ENCODE data around the gene ARID3B.

ARID3B gene

GRCh38 chr15:74565381-74566085 lies 24.5 kb downstream of the ARID3B start:
- Histone ChIP-seq H3K27me3 (ENCODE audit: control insufficient read depth, insufficient read depth, low read length) (no peaks in the 10 kb centered on the region), H3K36me3 (ENCODE audit: control insufficient read depth, insufficient read depth, low read length) (peaks cover 62% of the 10 kb centered on the region), H3K27ac (ENCODE audit: low read depth, low read length) (no peak overlapping the region), H3K9ac (ENCODE audit: low read depth, low read length) (no peak overlapping the region), H3K4me3 (ENCODE audit: low read depth, low read length) (no peak overlapping the region), H3K4me1 (ENCODE audit: control insufficient read depth, insufficient read depth, low read length) (no peaks in the 10 kb centered on the region; the same call in 1 of the 2 replicates), H3K9me3 (ENCODE audit: control insufficient read depth, insufficient read depth, low read length) (no peaks in the 10 kb centered on the region)

- Histone ChIP-seq H3K36me3 (ENCODE audit: control insufficient read depth, insufficient read depth, low read length) (peaks cover 80% of the 10 kb centered on the region), H3K27me3 (ENCODE audit: control insufficient read depth, insufficient read depth, low read length) (no peaks in the 10 kb centered on the region), H3K9ac (ENCODE audit: low read depth, low read length) (no peak overlapping the region), H3K9me3 (ENCODE audit: control insufficient read depth, insufficient read depth, low read length) (no peaks in the 10 kb centered on the region), H3K27ac (ENCODE audit: low read depth, low read length) (no peak overlapping the region), H3K4me1 (ENCODE audit: control insufficient read depth, insufficient read depth, low read length) (no peaks in the 10 kb centered on the region; the same call in 1 of the 2 replicates), H3K4me3 (ENCODE audit: low read depth, low read length) (no peak overlapping the region)
These were observed 27.6 kb downstream of the ARID3B start for GRCh38 chr15:74568594-74568993.

- no peaks in the 10 kb centered on the region for H3K9me3 ChIP-seq (ENCODE audit: control insufficient read depth, insufficient read depth, low read length)
- no peak overlapping the region for H3K27ac ChIP-seq (ENCODE audit: low read depth, low read length)
- no peaks in the 10 kb centered on the region for H3K27me3 ChIP-seq (ENCODE audit: control insufficient read depth, insufficient read depth, low read length)
- H3K4me3 ChIP-seq (ENCODE audit: low read depth, low read length): no peak overlapping the region
- H3K36me3 ChIP-seq (ENCODE audit: control insufficient read depth, insufficient read depth, low read length): peaks cover 81% of the 10 kb centered on the region
- H3K4me1 ChIP-seq (ENCODE audit: control insufficient read depth, insufficient read depth, low read length): no peaks in the 10 kb centered on the region; the same call in 1 of the 2 replicates
- no peak overlapping the region for H3K9ac ChIP-seq (ENCODE audit: low read depth, low read length)
These were observed 28.7 kb downstream of the ARID3B start for GRCh38 chr15:74569731-74570070.

DNA sequence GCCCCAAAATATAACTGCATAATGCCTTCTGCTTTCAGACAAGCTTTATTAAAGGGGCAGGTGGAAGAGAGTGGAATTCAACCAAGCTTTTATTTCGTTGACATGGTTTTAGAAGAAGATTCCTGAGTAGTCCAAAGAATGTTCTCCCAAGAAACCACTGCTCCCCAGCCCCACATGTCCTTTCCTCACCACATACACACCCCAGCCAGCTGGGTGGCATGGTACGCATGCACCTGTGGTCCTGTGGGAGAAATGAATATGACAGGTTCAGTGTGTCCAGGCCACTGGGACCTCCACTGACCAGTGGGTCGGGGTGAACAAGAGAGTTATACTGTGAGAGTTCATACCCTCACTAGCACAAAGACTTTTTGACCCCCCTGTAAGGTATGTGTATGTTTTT lies 30.2 kb downstream of the ARID3B start:
- no peaks in the 10 kb centered on the region; the same call in 1 of the 2 replicates for H3K4me1 ChIP-seq (ENCODE audit: control insufficient read depth, insufficient read depth, low read length)
- H3K4me3 ChIP-seq (ENCODE audit: low read depth, low read length): no peak overlapping the region
- H3K27ac ChIP-seq (ENCODE audit: low read depth, low read length): no peak overlapping the region
- no peaks in the 10 kb centered on the region for H3K27me3 ChIP-seq (ENCODE audit: control insufficient read depth, insufficient read depth, low read length)
- H3K36me3 ChIP-seq (ENCODE audit: control insufficient read depth, insufficient read depth, low read length): peaks cover 93% of the 10 kb centered on the region
- H3K9me3 ChIP-seq (ENCODE audit: control insufficient read depth, insufficient read depth, low read length): no peaks in the 10 kb centered on the region
- H3K9ac ChIP-seq (ENCODE audit: low read depth, low read length): no peak overlapping the region

GRCh38 chr15:74573987-74574386 lies 33.0 kb downstream of the ARID3B start:
- Histone ChIP-seq H3K9me3 (ENCODE audit: control insufficient read depth, insufficient read depth, low read length) (no peaks in the 10 kb centered on the region), H3K27ac (ENCODE audit: low read depth, low read length) (no peak overlapping the region), H3K27me3 (ENCODE audit: control insufficient read depth, insufficient read depth, low read length) (no peaks in the 10 kb centered on the region), H3K9ac (ENCODE audit: low read depth, low read length) (no peak overlapping the region), H3K4me3 (ENCODE audit: low read depth, low read length) (no peak overlapping the region), H3K4me1 (ENCODE audit: control insufficient read depth, insufficient read depth, low read length) (no peaks in the 10 kb centered on the region), H3K36me3 (ENCODE audit: control insufficient read depth, insufficient read depth, low read length) (peaks cover 94% of the 10 kb centered on the region)

- H3K27ac ChIP-seq (ENCODE audit: low read depth, low read length): no peak overlapping the region
- no peak overlapping the region for H3K4me3 ChIP-seq (ENCODE audit: low read depth, low read length)
- no peaks in the 10 kb centered on the region for H3K27me3 ChIP-seq (ENCODE audit: control insufficient read depth, insufficient read depth, low read length)
- H3K9me3 ChIP-seq (ENCODE audit: control insufficient read depth, insufficient read depth, low read length): no peaks in the 10 kb centered on the region
- no peak overlapping the region for H3K9ac ChIP-seq (ENCODE audit: low read depth, low read length)
- H3K4me1 ChIP-seq (ENCODE audit: control insufficient read depth, insufficient read depth, low read length): no peaks in the 10 kb centered on the region
- H3K36me3 ChIP-seq (ENCODE audit: control insufficient read depth, insufficient read depth, low read length): peaks cover 84% of the 10 kb centered on the region
These were observed 37.5 kb downstream of the ARID3B start for GRCh38 chr15:74578496-74578994.

GRCh38 chr15:74579001-74579400 lies 38.0 kb downstream of the ARID3B start:
- H3K27me3 ChIP-seq (ENCODE audit: control insufficient read depth, insufficient read depth, low read length): no peaks in the 10 kb centered on the region
- no peak overlapping the region for H3K9ac ChIP-seq (ENCODE audit: low read depth, low read length)
- peaks cover 81% of the 10 kb centered on the region for H3K36me3 ChIP-seq (ENCODE audit: control insufficient read depth, insufficient read depth, low read length)
- H3K4me1 ChIP-seq (ENCODE audit: control insufficient read depth, insufficient read depth, low read length): no peaks in the 10 kb centered on the region
- H3K27ac ChIP-seq (ENCODE audit: low read depth, low read length): no peak overlapping the region
- no peak overlapping the region for H3K4me3 ChIP-seq (ENCODE audit: low read depth, low read length)
- H3K9me3 ChIP-seq (ENCODE audit: control insufficient read depth, insufficient read depth, low read length): no peaks in the 10 kb centered on the region

DNA sequence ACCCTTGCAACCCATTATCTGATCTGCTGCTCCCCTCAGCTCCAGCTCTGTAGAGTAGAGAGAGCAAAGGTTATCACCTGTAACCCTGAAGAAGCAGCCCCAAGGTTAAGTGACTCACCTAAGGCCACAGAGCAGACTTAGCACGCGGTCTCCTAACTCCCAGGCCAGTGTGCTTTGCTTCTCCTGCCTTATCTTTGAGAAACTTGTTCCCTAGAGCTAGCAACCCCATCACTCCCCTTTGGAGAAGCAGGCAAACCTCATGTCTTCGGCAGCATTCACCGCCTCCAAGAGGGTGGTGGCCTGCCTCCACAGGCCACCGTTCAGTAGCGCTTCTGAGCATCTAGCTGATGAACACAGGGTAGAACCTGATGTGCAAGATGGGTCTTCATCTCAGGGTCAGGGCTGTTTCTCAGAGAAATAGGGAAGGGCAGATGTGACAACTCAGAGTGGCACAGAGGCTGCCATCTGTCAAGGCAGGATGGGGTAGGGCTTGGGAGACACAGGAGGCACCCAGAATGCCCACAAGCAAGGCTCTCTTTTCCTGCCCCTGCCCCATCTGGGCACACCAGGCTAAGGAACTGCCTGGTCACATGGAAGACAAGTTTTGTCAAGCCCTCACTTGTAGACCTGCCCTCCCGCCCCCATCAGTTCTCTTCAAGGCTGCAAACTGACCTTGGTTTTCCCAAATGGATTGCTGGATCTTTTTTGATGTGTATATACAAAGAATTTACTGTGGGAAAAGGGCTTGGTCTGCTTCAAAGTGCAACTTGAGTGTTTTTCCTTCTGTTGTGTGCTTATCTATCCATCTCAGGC lies 39.7 kb downstream of the ARID3B start:
- H3K4me1 ChIP-seq (ENCODE audit: control insufficient read depth, insufficient read depth, low read length): no peaks in the 10 kb centered on the region
- no peak overlapping the region for H3K4me3 ChIP-seq (ENCODE audit: low read depth, low read length)
- peaks cover 81% of the 10 kb centered on the region for H3K36me3 ChIP-seq (ENCODE audit: control insufficient read depth, insufficient read depth, low read length)
- no peaks in the 10 kb centered on the region for H3K9me3 ChIP-seq (ENCODE audit: control insufficient read depth, insufficient read depth, low read length)
- no peak overlapping the region for H3K9ac ChIP-seq (ENCODE audit: low read depth, low read length)
- no peak overlapping the region for H3K27ac ChIP-seq (ENCODE audit: low read depth, low read length)
- H3K27me3 ChIP-seq (ENCODE audit: control insufficient read depth, insufficient read depth, low read length): no peaks in the 10 kb centered on the region

DNA sequence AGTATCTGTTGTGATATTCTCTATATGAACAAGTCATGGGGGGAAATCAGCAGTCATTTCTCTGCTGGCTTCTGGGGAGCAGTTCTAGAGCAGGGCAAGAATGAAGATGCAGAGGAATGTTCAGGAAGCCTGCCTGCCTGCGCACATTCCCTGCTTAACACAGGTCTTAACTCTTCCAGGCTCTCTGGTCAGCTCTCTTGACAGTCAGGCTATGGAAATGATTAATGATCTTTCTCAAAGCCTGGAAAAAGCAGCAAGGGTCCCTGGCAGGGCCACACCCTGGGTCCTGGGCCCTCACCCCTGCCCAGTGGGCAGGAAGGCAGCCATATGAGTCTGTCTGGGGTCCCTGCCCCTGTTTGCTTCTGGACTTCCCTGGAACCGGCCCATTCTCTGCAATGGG lies 43.2 kb downstream of the ARID3B start:
- Histone ChIP-seq H3K27ac (ENCODE audit: low read depth, low read length) (no peak overlapping the region), H3K9me3 (ENCODE audit: control insufficient read depth, insufficient read depth, low read length) (no peaks in the 10 kb centered on the region), H3K4me1 (ENCODE audit: control insufficient read depth, insufficient read depth, low read length) (peaks cover 7% of the 10 kb centered on the region; the same call in 1 of the 2 replicates), H3K27me3 (ENCODE audit: control insufficient read depth, insufficient read depth, low read length) (no peaks in the 10 kb centered on the region), H3K9ac (ENCODE audit: low read depth, low read length) (no peak overlapping the region), H3K36me3 (ENCODE audit: control insufficient read depth, insufficient read depth, low read length) (peaks cover 77% of the 10 kb centered on the region), H3K4me3 (ENCODE audit: low read depth, low read length) (no peak overlapping the region)

GRCh38 chr15:74584779-74585178 lies 43.8 kb downstream of the ARID3B start:
- H3K9ac ChIP-seq (ENCODE audit: low read depth, low read length): no peak overlapping the region
- peaks cover 7% of the 10 kb centered on the region; the same call in 1 of the 2 replicates for H3K4me1 ChIP-seq (ENCODE audit: control insufficient read depth, insufficient read depth, low read length)
- H3K36me3 ChIP-seq (ENCODE audit: control insufficient read depth, insufficient read depth, low read length): peaks cover 77% of the 10 kb centered on the region
- no peak overlapping the region for H3K27ac ChIP-seq (ENCODE audit: low read depth, low read length)
- no peaks in the 10 kb centered on the region for H3K27me3 ChIP-seq (ENCODE audit: control insufficient read depth, insufficient read depth, low read length)
- no peak overlapping the region for H3K4me3 ChIP-seq (ENCODE audit: low read depth, low read length)
- no peaks in the 10 kb centered on the region for H3K9me3 ChIP-seq (ENCODE audit: control insufficient read depth, insufficient read depth, low read length)

DNA sequence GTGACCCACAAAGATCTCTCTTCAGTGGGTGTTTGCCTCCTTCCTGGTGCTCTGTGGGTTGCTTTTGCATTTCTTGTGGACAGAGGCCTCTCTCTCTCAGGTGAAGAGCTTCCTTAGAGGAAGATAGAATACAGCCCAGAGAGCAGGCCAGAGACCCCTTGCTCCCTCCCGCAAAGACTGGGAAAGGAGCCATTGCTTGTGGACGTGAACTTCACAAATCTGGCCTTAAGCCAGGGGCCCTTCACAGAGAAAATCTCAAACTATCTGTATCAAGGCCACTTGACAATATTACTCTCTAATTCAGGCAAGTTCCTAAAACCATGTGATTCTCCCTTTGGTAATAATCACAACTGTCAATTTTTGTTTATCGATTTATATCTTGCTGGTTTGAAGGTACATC lies 44.2 kb downstream of the ARID3B start:
- H3K27me3 ChIP-seq (ENCODE audit: control insufficient read depth, insufficient read depth, low read length): no peaks in the 10 kb centered on the region
- no peaks in the 10 kb centered on the region for H3K9me3 ChIP-seq (ENCODE audit: control insufficient read depth, insufficient read depth, low read length)
- peaks cover 78% of the 10 kb centered on the region for H3K36me3 ChIP-seq (ENCODE audit: control insufficient read depth, insufficient read depth, low read length)
- H3K9ac ChIP-seq (ENCODE audit: low read depth, low read length): no peak overlapping the region
- no peak overlapping the region for H3K27ac ChIP-seq (ENCODE audit: low read depth, low read length)
- peaks cover 7% of the 10 kb centered on the region; the same call in 1 of the 2 replicates for H3K4me1 ChIP-seq (ENCODE audit: control insufficient read depth, insufficient read depth, low read length)
- no peak overlapping the region for H3K4me3 ChIP-seq (ENCODE audit: low read depth, low read length)

All from HUES48 (cell line).